H1 (cell line): ENCODE data around the gene ELOVL6. TPM values are rescaled to one million over a fixed set of nuclear protein-coding genes. Genes with fewer than 3 reads are reported as not detected.

Source experiments
- PHF8 ChIP-seq: fragments of 200-600 bp; sonication (generic); conservative IDR thresholded peaks from 2 replicates; pipeline ENCODE4 v1.7.1; 2012; ENCODE audit warnings: low read depth, mild to moderate bottlenecking, inconsistent platforms, low read length, moderate library complexity
- RAD21 ChIP-seq, 2 experiments: IDR thresholded peaks in 1 of 2; conservative IDR thresholded peaks in 1 of 2; 2 replicates each; pipeline ENCODE4 v1.6.1; 2011; ENCODE audit warnings: low read depth in 2 of 2, low read length in 2 of 2, improper control_type of control experiment in 1 of 2, inconsistent platforms in 1 of 2, mild to moderate bottlenecking in 1 of 2, moderate library complexity in 1 of 2
- SRF ChIP-seq: IDR thresholded peaks from 2 replicates; pipeline ENCODE4 v1.6.1; 2011; ENCODE audit warnings: mild to moderate bottlenecking, low read depth, low read length, moderate library complexity
- polyA plus RNA-seq, 7 experiments: library from polyadenylated mRNA; depleted of rRNA in 3 of 7; stranded (reverse) in 5 of 7; unstranded in 2 of 7; fragments of >200 nt in 5 of 7; fragments of 200-250 nt in 2 of 7; gene quantifications; 1 replicate in 5 of 7; 2 replicates in 1 of 7; 4 replicates in 1 of 7; pipeline versions ENCODE4 v1.2.1 to v1.2.3, GENCODE V29; 2011 to 2013; ENCODE audit warnings: missing spikeins in 2 of 7, mixed read lengths in 2 of 7
- total RNA-seq: library from RNA; stranded (reverse); fragmentation: NEBNext Ultra II Directional; extraction: Animal tissue kit (Norgen Biotek cat#: 25700); gene quantifications from 2 replicates; pipeline ENCODE4 v1.2.1, GENCODE V29; 2021

ELOVL6 gene
- total and polyA plus RNA-seq, 2 of the 8 experiments (the other 6 are each of a cell fraction or from before 2014, with no cell fraction given) = 27.8 to 86.6 TPM

GRCh38 chr4:110149089-110149488 is 49.3 kb downstream of the ELOVL6 start (continued):
- TF ChIP-seq SRF (no peak), RAD21 (IDR thresholded peaks at IDR 0.05 in 1 of 2, conservative IDR thresholded peaks at IDR 0.05 in 1 of 2; ENCODE audit: low read depth in 2 of 2, low read length in 2 of 2) (no peak), PHF8 (no peak)
- TF ChIP-seq, all 59 proteins: peak for 0
